SK-N-SH treated with all-trans-retinoic acid at 6 μM for 48 hours (cell line): Measurements from ENCODE around the gene ATF6.
A peak's percentile ranks its signal among the peaks of the same experiment; 100 is the strongest.

ENCODE experiments used
- ATAC-seq: fragments of 200-7000 bp; cut with Tn5 transposase; 3 replicates; pipeline ENCODE4 v1.9.1; 2020; ENCODE audit warnings: mild to moderate bottlenecking, moderate library complexity
- ARNTL ChIP-seq: fragments of 450-650 bp; formaldehyde crosslinking; IDR thresholded peaks from 2 replicates; pipeline ENCODE4 v1.5.0; 2020; ENCODE audit warnings: low read depth, mild to moderate bottlenecking, moderate library complexity, borderline replicate concordance
- BACH2 ChIP-seq: fragments of 250-450 bp; sonication (Bioruptor Pico); IDR thresholded peaks from 2 replicates; pipeline ENCODE4 v1.9.0; 2021; ENCODE audit warnings: mild to moderate bottlenecking, borderline replicate concordance
- CREB5 ChIP-seq: fragments of 250-450 bp; sonication (Bioruptor Pico); IDR thresholded peaks from 2 replicates; pipeline ENCODE4 v1.5.1; 2020; ENCODE audit warnings: low read depth, mild to moderate bottlenecking, moderate library complexity
- CSDC2 ChIP-seq: fragments of 250-450 bp; sonication (Bioruptor Pico); IDR thresholded peaks from 2 replicates; pipeline ENCODE4 v1.5.0; 2020; ENCODE audit warnings: mild to moderate bottlenecking, moderate library complexity
- GLIS3 ChIP-seq: fragments of 250-450 bp; sonication (Bioruptor Pico); IDR thresholded peaks from 2 replicates; pipeline ENCODE4 v1.5.0; 2020; ENCODE audit warnings: mild to moderate bottlenecking, moderate library complexity
- ISL1 ChIP-seq: fragments of 250-450 bp; sonication (Bioruptor Pico); IDR thresholded peaks from 2 replicates; pipeline ENCODE4 v2.1.2; 2022; ENCODE audit warnings: mild to moderate bottlenecking, moderate library complexity
- OSR1 ChIP-seq: fragments of 250-450 bp; sonication (Bioruptor Pico); IDR thresholded peaks from 2 replicates; pipeline ENCODE4 v1.8.0; 2022; ENCODE audit warnings: moderate library complexity, mild to moderate bottlenecking, inconsistent platforms
- PPARA ChIP-seq: fragments of 250-450 bp; sonication (Bioruptor Pico); IDR thresholded peaks from 2 replicates; pipeline ENCODE4 v1.5.0; 2020; ENCODE audit warnings: mild to moderate bottlenecking, borderline replicate concordance
- RARB ChIP-seq: fragments of 250-450 bp; sonication (Bioruptor Pico); IDR thresholded peaks from 2 replicates; pipeline ENCODE4 v1.8.0; 2021; ENCODE audit warnings: mild to moderate bottlenecking, moderate library complexity
- SNAI2 ChIP-seq: fragments of 250-450 bp; sonication (Bioruptor Pico); IDR thresholded peaks from 2 replicates; pipeline ENCODE4 v1.5.0; 2020; ENCODE audit warnings: mild to moderate bottlenecking, moderate library complexity
- TCF4 ChIP-seq: fragments of 250-450 bp; sonication (Bioruptor Pico); IDR thresholded peaks from 2 replicates; pipeline ENCODE4 v1.8.0; 2021; ENCODE audit warnings: mild to moderate bottlenecking, moderate library complexity, borderline replicate concordance
- TOX ChIP-seq: fragments of 250-450 bp; sonication (Bioruptor Pico); IDR thresholded peaks from 2 replicates; pipeline ENCODE4 v1.8.0; 2021; ENCODE audit warnings: mild to moderate bottlenecking, moderate library complexity, borderline replicate concordance
- TSHZ2 ChIP-seq: fragments of 250-450 bp; sonication (Bioruptor Pico); IDR thresholded peaks from 2 replicates; pipeline ENCODE4 v1.5.0; 2020; ENCODE audit warnings: mild to moderate bottlenecking, moderate library complexity
- ZC3H10 ChIP-seq: fragments of 250-450 bp; sonication (Bioruptor Pico); IDR thresholded peaks from 2 replicates; pipeline ENCODE4 v1.5.1; 2021; ENCODE audit warnings: mild to moderate bottlenecking, moderate library complexity
- ZFP3 ChIP-seq: fragments of 250-450 bp; sonication (Bioruptor Pico); IDR thresholded peaks from 2 replicates; pipeline ENCODE4 v1.5.0; 2020; ENCODE audit warnings: mild to moderate bottlenecking, moderate library complexity
- ZFP30 ChIP-seq: fragments of 450-650 bp; formaldehyde crosslinking; IDR thresholded peaks from 2 replicates; pipeline ENCODE4 v1.5.0; 2022; ENCODE audit warnings: mild to moderate bottlenecking, moderate library complexity
- ZNF565 ChIP-seq: fragments of 450-650 bp; formaldehyde crosslinking; conservative IDR thresholded peaks from 2 replicates; pipeline ENCODE4 v1.5.0; 2020; ENCODE audit warnings: low read depth, mild to moderate bottlenecking, moderate library complexity
- ZNF70 ChIP-seq: fragments of 450-650 bp; formaldehyde crosslinking; IDR thresholded peaks from 2 replicates; pipeline ENCODE4 v1.5.0; 2020; ENCODE audit warnings: mild to moderate bottlenecking, moderate library complexity
- ZNF8 ChIP-seq: fragments of 450-650 bp; formaldehyde crosslinking; IDR thresholded peaks from 2 replicates; pipeline ENCODE4 v1.5.0; 2020; ENCODE audit warnings: mild to moderate bottlenecking, moderate library complexity
- TF ChIP-seq, protein P1 (sequence below): fragments of 250-450 bp; sonication (Bioruptor Pico); IDR thresholded peaks from 2 replicates; pipeline ENCODE4 v1.8.0; 2021; ENCODE audit warnings: low read depth, mild to moderate bottlenecking, moderate library complexity, borderline replicate concordance
- TF ChIP-seq, protein P2 (sequence below): fragments of 250-450 bp; sonication (Bioruptor Pico); IDR thresholded peaks from 2 replicates; pipeline ENCODE4 v1.5.1; 2021; ENCODE audit warnings: mild to moderate bottlenecking, moderate library complexity

Gene ATF6

GRCh38 chr1:161951646-161952045 lies 185.5 kb downstream of the ATF6 start:
- ATAC-seq: no peak
- TF ChIP-seq TSHZ2 (CRISPR knock-in tag) (no peak), ZC3H10 (CRISPR knock-in tag) (no peak), TCF4 (no peak), BACH2 (no peak), CREB5 (no peak), ZNF70 (no peak), GLIS3 (CRISPR knock-in tag) (no peak), ZNF8 (CRISPR knock-in tag) (no peak)
- TF ChIP-seq, protein P1, sequence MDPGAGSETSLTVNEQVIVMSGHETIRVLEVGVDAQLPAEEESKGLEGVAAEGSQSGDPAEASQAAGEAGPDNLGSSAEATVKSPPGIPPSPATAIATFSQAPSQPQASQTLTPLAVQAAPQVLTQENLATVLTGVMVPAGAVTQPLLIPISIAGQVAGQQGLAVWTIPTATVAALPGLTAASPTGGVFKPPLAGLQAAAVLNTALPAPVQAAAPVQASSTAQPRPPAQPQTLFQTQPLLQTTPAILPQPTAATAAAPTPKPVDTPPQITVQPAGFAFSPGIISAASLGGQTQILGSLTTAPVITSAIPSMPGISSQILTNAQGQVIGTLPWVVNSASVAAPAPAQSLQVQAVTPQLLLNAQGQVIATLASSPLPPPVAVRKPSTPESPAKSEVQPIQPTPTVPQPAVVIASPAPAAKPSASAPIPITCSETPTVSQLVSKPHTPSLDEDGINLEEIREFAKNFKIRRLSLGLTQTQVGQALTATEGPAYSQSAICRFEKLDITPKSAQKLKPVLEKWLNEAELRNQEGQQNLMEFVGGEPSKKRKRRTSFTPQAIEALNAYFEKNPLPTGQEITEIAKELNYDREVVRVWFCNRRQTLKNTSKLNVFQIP (CRISPR knock-in tag): no peak
- TF ChIP-seq, protein P2, sequence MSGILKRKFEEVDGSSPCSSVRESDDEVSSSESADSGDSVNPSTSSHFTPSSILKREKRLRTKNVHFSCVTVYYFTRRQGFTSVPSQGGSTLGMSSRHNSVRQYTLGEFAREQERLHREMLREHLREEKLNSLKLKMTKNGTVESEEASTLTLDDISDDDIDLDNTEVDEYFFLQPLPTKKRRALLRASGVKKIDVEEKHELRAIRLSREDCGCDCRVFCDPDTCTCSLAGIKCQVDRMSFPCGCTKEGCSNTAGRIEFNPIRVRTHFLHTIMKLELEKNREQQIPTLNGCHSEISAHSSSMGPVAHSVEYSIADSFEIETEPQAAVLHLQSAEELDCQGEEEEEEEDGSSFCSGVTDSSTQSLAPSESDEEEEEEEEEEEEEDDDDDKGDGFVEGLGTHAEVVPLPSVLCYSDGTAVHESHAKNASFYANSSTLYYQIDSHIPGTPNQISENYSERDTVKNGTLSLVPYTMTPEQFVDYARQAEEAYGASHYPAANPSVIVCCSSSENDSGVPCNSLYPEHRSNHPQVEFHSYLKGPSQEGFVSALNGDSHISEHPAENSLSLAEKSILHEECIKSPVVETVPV: no peak
- TF ChIP-seq, all 23 proteins: peak for 0

GRCh38 chr1:161952607-161953172 lies 186.6 kb downstream of the ATF6 start:
- TF ChIP-seq RARB (CRISPR knock-in tag): no peak
- no peak for TF ChIP-seq ISL1 (CRISPR knock-in tag)
- TF ChIP-seq, protein P1 (CRISPR knock-in tag): no peak
- TF ChIP-seq GLIS3 (CRISPR knock-in tag): no peak
- TF ChIP-seq CREB5: no peak
- TF ChIP-seq ZFP3: no peak
- TF ChIP-seq OSR1 (CRISPR knock-in tag): no peak
- TF ChIP-seq TOX (CRISPR knock-in tag): no peak
- no peak for TF ChIP-seq ZNF70
- no peak for TF ChIP-seq BACH2
- TF ChIP-seq CSDC2: no peak
- ATAC-seq: peak; percentile 38

DNA sequence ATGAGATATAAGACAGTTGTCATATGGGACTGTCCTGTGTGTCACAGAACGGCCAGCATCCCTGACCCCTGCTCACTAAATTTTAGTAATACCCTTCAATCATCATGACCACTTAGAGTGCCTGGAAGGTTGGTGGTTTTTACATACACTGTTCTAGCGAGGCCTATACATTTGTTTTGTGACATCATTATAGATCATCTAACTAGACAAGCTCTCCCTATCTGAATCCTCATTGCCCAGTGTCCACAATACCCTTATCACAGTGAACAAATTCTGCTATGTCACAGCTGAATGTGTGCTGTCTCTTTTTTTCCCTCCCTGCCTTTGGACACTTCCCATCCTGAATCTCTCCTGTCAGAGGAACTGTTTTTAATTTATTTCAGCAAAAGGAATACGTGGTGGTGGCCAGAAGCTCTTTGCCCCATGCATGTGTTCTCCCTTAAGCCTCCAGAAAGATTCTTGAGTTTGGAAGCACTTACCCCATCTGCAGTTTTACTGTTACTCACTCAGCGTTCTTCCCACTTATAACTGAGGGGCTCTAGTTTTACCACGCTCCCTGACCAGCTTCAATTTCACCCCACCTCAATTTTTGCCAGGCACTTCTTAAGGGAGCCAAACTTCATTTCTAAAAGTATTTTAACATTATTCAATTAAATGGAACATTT lies 187.3 kb downstream of the ATF6 start:
- peak; percentile 20 for ATAC-seq
- no peak for TF ChIP-seq ZNF565
- TF ChIP-seq ZC3H10 (CRISPR knock-in tag): no peak
- TF ChIP-seq GLIS3 (CRISPR knock-in tag): no peak
- no peak for TF ChIP-seq BACH2
- no peak for TF ChIP-seq TSHZ2 (CRISPR knock-in tag)
- TF ChIP-seq TOX (CRISPR knock-in tag): no peak
- no peak for TF ChIP-seq ZFP30 (CRISPR knock-in tag)
- TF ChIP-seq CSDC2: no peak
- no peak for TF ChIP-seq TCF4
- no peak for TF ChIP-seq ARNTL (CRISPR knock-in tag)
- TF ChIP-seq ZNF70: no peak
- no peak for TF ChIP-seq ISL1 (CRISPR knock-in tag)
- TF ChIP-seq SNAI2 (CRISPR knock-in tag): no peak
- TF ChIP-seq PPARA (CRISPR knock-in tag): no peak
- TF ChIP-seq CREB5: no peak
